Measurements from ENCODE around the gene TIPIN.

DNA sequence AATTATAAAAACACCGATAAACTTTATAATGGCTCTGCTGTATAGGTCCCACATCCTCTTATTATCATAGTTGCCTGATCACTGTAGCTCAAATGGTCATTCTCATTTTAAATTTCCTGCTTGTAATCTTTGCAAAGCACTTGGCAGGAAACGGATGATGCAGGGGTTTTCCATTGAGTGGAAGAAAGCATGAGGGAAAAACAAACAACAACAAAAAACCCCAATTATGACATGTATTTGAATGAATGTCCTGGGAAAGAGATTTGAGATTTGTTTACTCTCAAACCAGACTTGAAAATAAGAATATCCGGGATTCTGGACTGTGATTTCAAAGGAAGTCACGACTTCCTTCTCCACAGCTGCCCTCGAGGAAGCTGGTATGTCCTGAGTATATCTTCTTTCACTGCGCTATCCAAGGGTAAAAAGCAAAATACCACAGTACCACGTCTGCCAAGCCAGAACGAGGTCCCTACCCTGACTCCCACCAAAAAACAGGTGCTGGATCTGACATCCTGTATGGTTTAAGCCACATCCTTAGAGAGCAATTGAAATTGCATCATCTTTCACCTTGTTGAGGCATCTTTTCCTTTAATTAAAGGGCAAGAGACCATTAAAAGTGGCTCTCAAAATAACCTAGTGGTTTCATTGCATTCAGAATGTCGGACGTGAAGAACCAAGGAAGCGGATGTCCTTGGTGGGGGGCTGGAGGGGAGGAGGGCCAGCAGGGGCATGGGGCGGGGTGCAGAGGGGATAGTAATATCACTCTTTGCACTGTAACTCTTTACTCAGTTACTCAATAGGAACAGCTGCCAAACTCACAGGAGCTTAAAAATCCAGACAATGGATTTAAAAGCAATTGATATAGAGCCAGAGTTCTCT is 13.5 kb upstream of the TIPIN start:
- TF ChIP-seq POLR2A (IDR thresholded peaks at IDR 0.05; ENCODE audit: low read depth, low read length) (no peak; the same call in 1 of the 2 replicates), POLR2AphosphoS5 (IDR thresholded peaks at IDR 0.05; ENCODE audit: low read depth, low read length) (no peak), TAF1 (IDR thresholded peaks at IDR 0.05; ENCODE audit: low read depth, low read length) (0 out of 2 replicates have a peak, but pooled peaks have one; percentile 19), SPI1 (IDR thresholded peaks at IDR 0.05; ENCODE audit: low read depth, low read length) (peak; percentile 45)
